Naive thymus-derived CD8-positive, alpha-beta T cell (primary cell): ENCODE measurements around the gene ETF1. TPM values are rescaled to one million over a fixed set of nuclear protein-coding genes. Genes with fewer than 3 reads are reported as not detected.

Experiments
- ATAC-seq, 2 donors: fragments of 150-1000 bp; cut with Tn5 transposase in 1 of 2; sonication (Bioruptor Pico), chemical (Tn5 transposase) in 1 of 2; 1 replicate in 1 of 2; 2 replicates in 1 of 2; pipeline ENCODE4 v1.10.0; 2021; ENCODE audit warnings: mild to moderate bottlenecking in 2 of 2, moderate library complexity in 2 of 2
- POLR2A ChIA-PET: fragments of 350-600 bp; sonication (Branson Sonifier 250); formaldehyde crosslinking; loops from one replicate; lab custom pipeline; 2021; ENCODE audit warnings: antibody characterized with exemption; lab: Charles Lee
- DNase-seq, 10 donors: peaks; one replicate each; pipeline versions ENCODE4 v3.0.0 to v3.0.0-alpha.2; 2020 to 2022
- H3K27ac Mint-ChIP-seq, 10 donors: one replicate each; pipeline ENCODE4 v1.8.0; 2020 to 2022; ENCODE audit warnings: mild to moderate bottlenecking in 10 of 10, mixed read lengths in 10 of 10, moderate library complexity in 4 of 10, inconsistent platforms in 1 of 10
- H3K27me3 Mint-ChIP-seq, 5 donors: one replicate each; pipeline ENCODE4 v1.8.0; 2021 to 2022; ENCODE audit warnings: mixed read lengths in 5 of 5
- H3K36me3 Mint-ChIP-seq, 3 donors: one replicate each; pipeline ENCODE4 v1.8.0; 2020 to 2022; ENCODE audit warnings: mixed read lengths in 3 of 3, mild to moderate bottlenecking in 2 of 3, inconsistent platforms in 1 of 3
- H3K4me1 Mint-ChIP-seq, 4 donors: one replicate each; pipeline ENCODE4 v1.8.0; 2021 to 2022; ENCODE audit warnings: mixed read lengths in 4 of 4
- H3K4me3 Mint-ChIP-seq, 10 donors: one replicate each; pipeline ENCODE4 v1.8.0; 2020 to 2022; ENCODE audit warnings: mild to moderate bottlenecking in 10 of 10, mixed read lengths in 10 of 10, moderate library complexity in 6 of 10, inconsistent platforms in 1 of 10
- H3K9me3 Mint-ChIP-seq, 9 donors: one replicate each; pipeline ENCODE4 v1.8.0; 2020 to 2022; ENCODE audit warnings: mixed read lengths in 9 of 9, mild to moderate bottlenecking in 3 of 9, inconsistent platforms in 1 of 9, moderate library complexity in 1 of 9
- polyA plus RNA-seq, 3 donors: library from polyadenylated mRNA; unstranded; fragments of 300-500 nt; fragmentation: Illumina TruSeq; gene quantifications; one replicate each; pipeline ENCODE4 v1.2.3, GENCODE V29; 2021
- total RNA-seq, 8 experiments: library from RNA in 2 of 8; stranded (reverse) in 2 of 8; gene quantifications; one replicate each; pipeline ENCODE4 v1.2.3 and lab custom pipeline; 2021 to 2026

ETF1 gene
- total RNA-seq (10 to 100 TPM; 43.4 to 49.0 TPM), polyA plus RNA-seq (10 to 100 TPM; 21.5 to 27.5 (median 24.1) TPM), total RNA-seq (lab: John Stamatoyannopoulos, UW) (100.0 to 543 (median 202) reads per million in 6 experiments)

DNA sequence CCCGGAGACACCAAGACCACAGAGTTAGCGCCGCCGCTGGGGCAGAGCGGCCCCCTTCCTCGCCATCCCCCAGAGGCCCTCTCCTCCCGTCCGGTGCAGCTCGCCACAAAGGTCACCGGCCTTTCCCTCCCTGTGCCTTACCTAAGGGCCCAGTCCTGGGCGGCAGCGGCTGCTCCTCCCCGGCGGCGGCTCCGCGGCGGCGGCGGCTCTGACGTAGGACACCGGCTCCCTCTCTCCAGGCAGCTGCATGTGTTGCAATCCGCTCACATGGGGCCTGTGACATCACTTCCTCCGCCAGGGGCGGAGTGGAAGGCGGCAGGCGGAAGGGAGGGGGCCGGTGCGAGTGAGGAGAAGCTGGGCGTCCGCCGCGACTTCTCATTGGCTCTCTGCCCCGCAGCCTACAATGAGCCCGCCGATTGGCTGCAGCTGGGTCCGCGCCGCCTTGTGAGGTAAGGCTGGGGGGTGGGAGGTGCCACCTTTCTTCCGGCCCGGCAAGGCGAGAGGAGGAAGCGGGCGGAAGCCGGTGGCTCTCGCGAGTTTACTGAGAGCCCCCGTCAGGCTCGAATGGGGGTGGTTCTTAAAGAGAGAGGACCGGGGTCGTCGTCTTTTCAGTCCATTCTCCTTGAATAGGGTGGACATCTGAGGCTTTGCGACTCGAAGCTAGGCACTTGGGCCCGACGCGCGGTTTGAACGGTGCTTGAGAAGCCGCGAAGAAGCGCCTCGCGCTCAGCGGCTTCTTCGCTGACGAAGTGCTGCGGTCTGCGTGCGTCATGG lies at the start of gene ETF1:
TSS of gene ETF1 (minus strand) at position 281 of the 774 bp plus-strand sequence. CDS start 318 bp downstream, outside the sequence.
- Mint-ChIP-seq H3K27me3 (no peaks in the 10 kb centered on the region), H3K36me3 (peaks cover 0 to 16% (median 1%) of the 10 kb centered on the region in 3 donors), H3K27ac (peak within 1 kb of the TSS; percentile 99 to 100 (median 100)), H3K4me1 (peaks cover 35 to 79% (median 74%) of the 10 kb centered on the region in 4 donors), H3K4me3 (peak within 1 kb of the TSS; percentile 94 to 100 (median 100)), H3K9me3 (no peaks in the 10 kb centered on the region)
- POLR2A ChIA-PET = interaction anchor here (0.5 to 3.1 kb wide), 29 partner anchors 8 to 861 kb away, joined by 3 to 65 read pairs (median 4); partner anchors contain the start of genes BRD8, CDC25C, EGR1 and FAM53C
- DNase-seq (peak; percentile 97 to 100 (median 100)), ATAC-seq (peak; percentile 86 to 87)

DNA sequence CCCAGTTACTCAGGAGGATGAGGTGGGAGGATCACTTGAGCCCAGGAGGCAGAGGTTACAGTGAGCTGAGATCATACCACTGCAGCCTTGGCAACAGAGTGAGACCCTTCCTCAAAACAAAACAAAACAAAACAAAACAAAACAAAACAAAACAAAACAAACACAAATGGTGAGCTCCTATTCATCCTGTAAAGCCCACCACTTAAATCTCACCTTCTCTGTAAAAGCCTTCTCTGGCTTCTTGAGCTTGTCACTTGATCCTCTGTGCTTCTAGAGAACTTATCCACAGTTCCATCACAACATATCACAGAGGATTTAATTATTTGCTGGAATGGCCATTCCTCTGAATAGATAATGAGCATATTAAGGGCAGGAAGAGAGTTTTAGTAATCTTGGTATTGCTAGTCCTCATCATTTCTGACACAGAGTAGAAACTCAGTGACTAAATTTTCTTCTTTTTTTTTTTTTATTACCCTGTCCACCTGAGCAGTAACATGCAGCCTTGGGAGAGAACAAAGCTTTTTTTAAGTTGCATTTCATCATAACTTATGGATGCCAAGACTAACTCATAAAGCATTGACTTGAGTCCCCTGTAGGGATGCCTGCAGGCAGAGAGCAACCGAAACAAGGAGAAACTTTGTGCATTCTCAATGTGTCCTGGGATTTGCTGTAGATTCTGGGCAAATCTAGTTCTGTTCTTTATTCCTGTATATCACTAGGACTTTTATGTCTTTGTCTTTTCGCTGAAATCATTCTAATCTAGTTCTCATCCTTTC lies 45.2 kb upstream of the ETF1 start:
- POLR2A ChIA-PET = no interaction called here
- no peak for ATAC-seq

GRCh38 chr5:138585157-138585556 lies 42.1 kb upstream of the ETF1 start:
- no peaks in the 10 kb centered on the region for H3K9me3 Mint-ChIP-seq

More for the DNA sequence above, 45.2 kb upstream of the ETF1 start:
- Mint-ChIP-seq H3K27ac (no peak overlapping the region), H3K27me3 (peaks cover 6 to 53% (median 24%) of the 10 kb centered on the region in 5 donors), H3K36me3 (no peaks in the 10 kb centered on the region), H3K4me3 (no peak overlapping the region), H3K4me1 (no peaks in the 10 kb centered on the region), H3K9me3 (no peaks in the 10 kb centered on the region)
- no peak for DNase-seq

GRCh38 chr5:138583984-138584637 lies 41.1 kb upstream of the ETF1 start:
- no peaks in the 10 kb centered on the region for H3K36me3 Mint-ChIP-seq
- DNase-seq (no peak), ATAC-seq (no peak)
- POLR2A ChIA-PET = no interaction called here
- H3K9me3 Mint-ChIP-seq = no peaks in the 10 kb centered on the region
- H3K4me1 Mint-ChIP-seq = peaks cover 0 to 4% (median 2%) of the 10 kb centered on the region in 4 donors
- peaks cover 4 to 28% (median 17%) of the 10 kb centered on the region in 5 donors for H3K27me3 Mint-ChIP-seq
- H3K4me3 Mint-ChIP-seq = no peak overlapping the region
- H3K27ac Mint-ChIP-seq = no peak overlapping the region

More at GRCh38 chr5:138585157-138585556, 42.1 kb upstream of the ETF1 start:
- no peak for ATAC-seq
- H3K4me3 Mint-ChIP-seq = no peak overlapping the region
- POLR2A ChIA-PET = no interaction called here
- H3K4me1 Mint-ChIP-seq = no peaks in the 10 kb centered on the region
- no peak for DNase-seq
- H3K27ac Mint-ChIP-seq = no peak overlapping the region
- peaks cover 4 to 29% (median 17%) of the 10 kb centered on the region in 5 donors for H3K27me3 Mint-ChIP-seq
- no peaks in the 10 kb centered on the region for H3K36me3 Mint-ChIP-seq

- Mint-ChIP-seq H3K27me3 (peaks cover 4 to 17% (median 14%) of the 10 kb centered on the region in 5 donors), H3K27ac (no peak overlapping the region), H3K4me3 (no peak overlapping the region), H3K4me1 (peaks cover 0 to 4% (median 2%) of the 10 kb centered on the region in 4 donors), H3K9me3 (no peaks in the 10 kb centered on the region), H3K36me3 (no peaks in the 10 kb centered on the region)
- no peak for ATAC-seq
- no peak for DNase-seq
- POLR2A ChIA-PET = no interaction called here
Observed at GRCh38 chr5:138582959-138583358, 39.9 kb upstream of the ETF1 start.

GRCh38 chr5:138580777-138581176 lies 37.7 kb upstream of the ETF1 start:
- peaks cover 0 to 3% (median 0%) of the 10 kb centered on the region in 9 donors for H3K9me3 Mint-ChIP-seq
- peaks cover 0 to 10% (median 2%) of the 10 kb centered on the region in 5 donors for H3K27me3 Mint-ChIP-seq
- H3K4me3 Mint-ChIP-seq = no peak overlapping the region
- no peaks in the 10 kb centered on the region for H3K36me3 Mint-ChIP-seq
- no peak overlapping the region for H3K27ac Mint-ChIP-seq
- ATAC-seq (no peak), DNase-seq (no peak)
- H3K4me1 Mint-ChIP-seq = peaks cover 4 to 10% (median 6%) of the 10 kb centered on the region in 4 donors
- POLR2A ChIA-PET = no interaction called here

DNA sequence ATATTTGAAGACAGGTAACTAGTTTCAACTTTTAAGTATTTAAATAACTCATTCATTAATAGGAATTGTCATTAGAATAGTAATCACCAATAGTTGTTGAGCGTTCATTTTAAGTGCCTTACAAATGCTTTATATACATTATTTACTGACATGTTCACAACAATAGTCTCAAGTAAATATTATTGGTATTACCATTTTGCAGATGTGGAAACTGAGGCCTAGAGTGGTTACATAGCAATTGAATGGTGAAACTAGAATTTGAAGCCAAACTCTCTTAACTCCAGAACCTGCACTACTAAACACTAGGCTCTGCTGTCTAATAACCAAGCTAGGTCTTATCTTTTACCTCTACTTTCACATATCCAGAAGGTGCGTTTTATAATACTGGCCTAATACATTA lies 37.0 kb upstream of the ETF1 start:
- Mint-ChIP-seq H3K36me3 (no peaks in the 10 kb centered on the region), H3K9me3 (peaks cover 0 to 3% (median 0%) of the 10 kb centered on the region in 9 donors), H3K4me1 (peaks cover 7 to 12% (median 11%) of the 10 kb centered on the region in 4 donors), H3K27me3 (peaks cover 0 to 5% (median 2%) of the 10 kb centered on the region in 5 donors), H3K27ac (no peak overlapping the region), H3K4me3 (no peak overlapping the region)
- POLR2A ChIA-PET = interaction anchor here (0.8 to 1.2 kb wide), 3 partner anchors 27 to 64 kb away, joined by 4 to 6 read pairs (median 5); partner anchors contain the start of gene ETF1
- no peak for ATAC-seq
- DNase-seq = no peak

DNA sequence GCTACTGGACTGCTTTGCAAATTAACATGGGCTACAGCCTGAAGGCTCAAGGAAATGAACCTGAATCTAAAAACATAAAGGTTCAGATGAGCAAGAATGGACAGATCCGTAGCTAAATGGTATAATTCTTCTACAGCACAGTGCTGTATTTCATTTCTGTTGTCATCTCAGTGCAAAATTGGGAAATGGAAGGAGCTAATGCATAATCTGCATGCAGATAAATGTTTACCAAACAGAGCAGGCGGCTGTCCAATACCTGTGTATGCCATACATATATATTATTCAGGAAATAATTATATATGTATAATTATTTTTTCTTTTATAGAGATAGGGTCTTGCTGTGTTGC lies 36.5 kb upstream of the ETF1 start:
- POLR2A ChIA-PET = interaction anchor here (0.7 to 1.2 kb wide), 6 partner anchors 26 to 714 kb away, joined by 4 to 9 read pairs (median 5); partner anchors contain the start of genes ETF1 and MATR3
- H3K27me3 Mint-ChIP-seq = no peaks in the 10 kb centered on the region
- peak overlapping the region in 1 of 10 donors; percentile 30 for H3K27ac Mint-ChIP-seq
- H3K9me3 Mint-ChIP-seq = peaks cover 0 to 3% (median 0%) of the 10 kb centered on the region in 9 donors
- no peak for ATAC-seq
- H3K4me1 Mint-ChIP-seq = peaks cover 12 to 18% (median 15%) of the 10 kb centered on the region in 4 donors
- no peak for DNase-seq
- peaks cover 0 to 4% (median 0%) of the 10 kb centered on the region in 3 donors for H3K36me3 Mint-ChIP-seq
- H3K4me3 Mint-ChIP-seq = no peak overlapping the region

- Mint-ChIP-seq H3K9me3 (peaks cover 0 to 3% (median 0%) of the 10 kb centered on the region in 9 donors), H3K27ac (peak overlapping the region in 5 of 10 donors; percentile 14 to 100 (median 65)), H3K4me3 (peak overlapping the region in 2 of 10 donors; percentile 59 to 63), H3K4me1 (peaks cover 16 to 32% (median 26%) of the 10 kb centered on the region in 4 donors), H3K36me3 (peaks cover 3 to 18% (median 5%) of the 10 kb centered on the region in 3 donors), H3K27me3 (no peaks in the 10 kb centered on the region)
- POLR2A ChIA-PET = interaction anchor here (0.7 kb wide), 1 partner anchor 70 kb away, joined by 5 read pairs; no protein-coding TSS in a partner anchor
- ATAC-seq (no peak), DNase-seq (no peak)
Observed at GRCh38 chr5:138577452-138577851, 34.4 kb upstream of the ETF1 start.

- Mint-ChIP-seq H3K4me3 (peak within 1 kb of the TSS; percentile 93 to 99 (median 98)), H3K27me3 (no peaks in the 10 kb centered on the region), H3K36me3 (peaks cover 4 to 38% (median 10%) of the 10 kb centered on the region in 3 donors), H3K9me3 (peaks cover 0 to 3% (median 0%) of the 10 kb centered on the region in 9 donors), H3K4me1 (peaks cover 16 to 45% (median 33%) of the 10 kb centered on the region in 4 donors), H3K27ac (peak within 1 kb of the TSS; percentile 99 to 100 (median 100))
- POLR2A ChIA-PET = interaction anchor here (0.9 to 3.5 kb wide), 21 partner anchors 10 to 1826 kb away, joined by 3 to 65 read pairs (median 6); partner anchors contain the start of genes BRD8, CDC25C, EGR1 and ETF1
- DNase-seq = peak; percentile 87 to 99 (median 97)
- ATAC-seq = peak; percentile 85 to 86
Observed at GRCh38 chr5:138575194-138576015, 32.4 kb upstream of the ETF1 start, which contains the start of gene HSPA9. Gene HSPA9, minus strand, starts transcription at chr5:138575401. Its CDS starts 83 bp downstream, at chr5:138575318.

DNA sequence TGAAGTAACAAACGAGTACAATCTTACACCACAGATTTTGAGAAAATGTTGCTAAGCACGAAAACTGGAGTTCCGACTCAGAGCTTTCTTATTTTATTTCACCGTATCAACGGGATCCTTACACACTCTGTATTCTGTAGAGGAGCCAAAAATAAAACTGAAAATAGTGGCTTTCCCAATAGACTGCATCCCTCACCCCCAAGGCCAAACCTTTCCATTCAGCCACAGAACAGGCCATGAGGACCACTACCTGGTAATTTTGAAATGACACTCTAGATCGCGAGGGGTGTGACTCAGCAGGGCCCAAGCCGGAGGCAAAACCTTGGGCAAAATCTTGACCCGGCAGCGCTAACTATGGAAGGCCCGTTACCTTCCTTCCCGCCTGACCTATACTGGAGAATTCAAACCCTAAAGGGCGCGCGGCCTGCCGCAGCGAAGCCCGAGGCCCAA lies 31.7 kb upstream of the ETF1 start:
- DNase-seq = no peak
- Mint-ChIP-seq H3K4me3 (peak overlapping the region; percentile 93 to 99 (median 98)), H3K4me1 (peaks cover 16 to 50% (median 36%) of the 10 kb centered on the region in 4 donors), H3K27ac (peak overlapping the region; percentile 99 to 100 (median 100)), H3K9me3 (peaks cover 0 to 3% (median 0%) of the 10 kb centered on the region in 9 donors), H3K27me3 (no peaks in the 10 kb centered on the region), H3K36me3 (peaks cover 4 to 44% (median 10%) of the 10 kb centered on the region in 3 donors)
- no peak for ATAC-seq
- POLR2A ChIA-PET = interaction anchor here (1.0 to 3.5 kb wide), 15 partner anchors 9 to 1826 kb away, joined by 3 to 65 read pairs (median 6); partner anchors contain the start of genes ETF1, FAM53C, KDM3B and MATR3
